ENCODE data around the gene RHCG. TPM values are rescaled to one million over a fixed set of nuclear protein-coding genes. Genes with fewer than 3 reads are reported as not detected.

The RHCG gene
- total RNA-seq, 2 donors from 2014 or later, result 0.91 to 1.0 TPM

DNA sequence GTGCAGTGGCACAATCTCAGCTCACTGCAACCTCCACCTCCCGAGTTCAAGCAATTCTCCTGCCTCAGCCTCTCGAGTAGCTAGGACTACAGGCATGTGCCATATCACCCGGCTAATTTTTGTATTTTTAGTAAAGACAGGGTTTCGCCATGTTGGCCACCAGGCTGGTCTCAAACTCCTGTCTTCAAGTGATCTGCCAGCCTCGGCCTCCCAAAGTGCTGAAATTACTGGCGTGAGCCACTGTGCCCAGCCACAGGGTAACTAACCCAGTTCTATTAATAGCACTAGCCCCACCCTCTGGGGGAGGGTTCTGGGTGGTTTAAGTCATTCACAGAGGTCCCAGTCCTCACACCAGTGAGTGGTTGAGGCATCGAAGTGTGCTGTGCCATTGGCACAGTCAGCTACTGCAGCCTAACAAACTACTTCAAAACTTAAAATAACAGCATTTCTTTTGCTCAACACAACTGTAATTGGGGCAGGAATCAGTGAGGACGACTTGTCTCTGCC lies 44.0 kb downstream of the RHCG start:
- Histone ChIP-seq H3K4me1 (replicated peaks) (no peaks in the 10 kb centered on the region), H3K27ac (no peak overlapping the region), H3K36me3 (no peaks in the 10 kb centered on the region), H3K4me3 (no peak overlapping the region), H3K9me3 (no peaks in the 10 kb centered on the region), H3K27me3 (replicated peaks; ENCODE audit: insufficient read depth) (peaks cover 5% of the 10 kb centered on the region)
- TF ChIP-seq POLR2A (IDR thresholded peaks at IDR 0.05) (no peak), POLR2AphosphoS5 (IDR thresholded peaks at IDR 0.05) (no peak)
- TF ChIP-seq, protein P1, sequence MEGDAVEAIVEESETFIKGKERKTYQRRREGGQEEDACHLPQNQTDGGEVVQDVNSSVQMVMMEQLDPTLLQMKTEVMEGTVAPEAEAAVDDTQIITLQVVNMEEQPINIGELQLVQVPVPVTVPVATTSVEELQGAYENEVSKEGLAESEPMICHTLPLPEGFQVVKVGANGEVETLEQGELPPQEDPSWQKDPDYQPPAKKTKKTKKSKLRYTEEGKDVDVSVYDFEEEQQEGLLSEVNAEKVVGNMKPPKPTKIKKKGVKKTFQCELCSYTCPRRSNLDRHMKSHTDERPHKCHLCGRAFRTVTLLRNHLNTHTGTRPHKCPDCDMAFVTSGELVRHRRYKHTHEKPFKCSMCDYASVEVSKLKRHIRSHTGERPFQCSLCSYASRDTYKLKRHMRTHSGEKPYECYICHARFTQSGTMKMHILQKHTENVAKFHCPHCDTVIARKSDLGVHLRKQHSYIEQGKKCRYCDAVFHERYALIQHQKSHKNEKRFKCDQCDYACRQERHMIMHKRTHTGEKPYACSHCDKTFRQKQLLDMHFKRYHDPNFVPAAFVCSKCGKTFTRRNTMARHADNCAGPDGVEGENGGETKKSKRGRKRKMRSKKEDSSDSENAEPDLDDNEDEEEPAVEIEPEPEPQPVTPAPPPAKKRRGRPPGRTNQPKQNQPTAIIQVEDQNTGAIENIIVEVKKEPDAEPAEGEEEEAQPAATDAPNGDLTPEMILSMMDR (IDR thresholded peaks at IDR 0.05), result no peak
- intact Hi-C loops (cut with DNase I), result no loop called here
- DNase-seq (ENCODE audit: low spot score), result no peak
- 75% methylated on average over 8 of the region's 8 CpGs for WGBS

DNA sequence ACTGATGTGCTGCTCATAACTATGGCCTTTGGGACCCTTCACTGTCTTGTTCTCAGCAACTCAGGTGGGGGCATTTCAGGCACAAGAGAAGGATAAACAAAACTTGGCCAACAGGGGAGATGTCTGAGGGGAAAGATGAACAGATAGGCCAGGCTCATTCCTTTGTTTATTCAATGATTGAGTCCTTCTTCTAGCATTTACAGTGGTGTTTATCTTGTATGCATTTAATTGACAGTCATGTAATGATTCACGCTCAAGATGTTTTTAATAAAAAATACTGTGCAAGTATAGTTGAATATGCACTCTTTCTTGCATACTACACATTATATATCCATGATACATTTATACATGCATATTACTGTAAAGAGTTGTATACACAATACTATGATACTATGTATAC lies 44.5 kb downstream of the RHCG start:
- no peak for DNase-seq (ENCODE audit: low spot score)
- Histone ChIP-seq H3K36me3 (no peaks in the 10 kb centered on the region), H3K4me3 (no peak overlapping the region), H3K4me1 (replicated peaks) (no peaks in the 10 kb centered on the region), H3K27ac (no peak overlapping the region), H3K9me3 (no peaks in the 10 kb centered on the region), H3K27me3 (replicated peaks; ENCODE audit: insufficient read depth) (peaks cover 5% of the 10 kb centered on the region)
- intact Hi-C loops (cut with DNase I), result no loop called here
- TF ChIP-seq, protein P1 (IDR thresholded peaks at IDR 0.05), result no peak
- TF ChIP-seq POLR2A (IDR thresholded peaks at IDR 0.05) (no peak), POLR2AphosphoS5 (IDR thresholded peaks at IDR 0.05) (no peak)
- WGBS, result 48% methylated on average over 1 of the region's 1 CpG

DNA sequence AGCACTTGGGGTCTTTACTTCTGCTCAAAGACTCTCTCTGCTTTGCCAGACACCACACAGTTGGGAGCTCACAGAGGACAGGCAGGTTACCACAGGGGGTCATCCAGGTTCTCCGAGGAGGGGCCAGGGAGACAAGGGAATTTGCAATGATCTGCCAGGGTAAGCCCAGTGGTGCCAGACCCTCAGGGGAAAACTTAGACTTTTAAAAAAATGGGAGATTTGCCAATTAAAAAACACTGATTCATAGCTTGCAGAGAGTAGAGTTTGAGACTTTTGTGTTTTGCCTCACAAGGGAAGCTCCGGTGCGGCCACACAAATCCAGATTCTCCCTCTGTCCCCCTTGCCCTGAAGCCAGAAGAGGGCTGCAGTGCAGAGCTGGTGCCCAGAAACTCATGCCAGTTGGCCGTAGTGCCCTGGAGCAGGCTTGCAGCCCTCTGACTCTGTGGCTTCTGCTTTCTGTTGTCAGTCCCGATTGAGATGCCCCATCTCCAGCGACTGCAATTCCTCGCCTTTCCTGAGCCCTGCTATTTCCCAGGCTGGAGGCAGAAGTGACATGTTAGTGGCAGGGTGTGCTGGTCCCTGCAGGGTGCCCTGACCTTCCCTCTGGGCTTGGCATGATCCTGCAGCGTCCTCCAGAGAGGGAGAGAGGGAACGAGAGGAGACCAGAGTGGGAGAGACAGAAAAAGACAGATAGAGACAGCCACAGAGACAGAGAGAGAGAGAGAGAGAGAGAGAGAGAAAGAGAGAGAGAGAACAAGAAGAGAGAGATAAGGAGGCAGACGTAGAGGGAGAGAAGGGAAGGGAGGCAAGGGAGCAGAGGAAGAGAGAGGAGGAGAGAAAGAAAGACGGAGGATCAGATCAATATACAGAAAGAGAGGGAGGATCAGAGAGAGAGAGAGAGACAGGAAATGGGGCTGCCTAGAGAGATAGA lies 46.0 kb downstream of the RHCG start:
- WGBS, result 25% methylated on average over 11 of the region's 11 CpGs
- TF ChIP-seq, protein P1 (IDR thresholded peaks at IDR 0.05), result no peak
- TF ChIP-seq POLR2AphosphoS5 (IDR thresholded peaks at IDR 0.05), result no peak
- no peak for TF ChIP-seq POLR2A (IDR thresholded peaks at IDR 0.05)
- Histone ChIP-seq H3K27ac (no peak overlapping the region), H3K4me1 (replicated peaks) (no peaks in the 10 kb centered on the region), H3K27me3 (replicated peaks; ENCODE audit: insufficient read depth) (peaks cover 5% of the 10 kb centered on the region), H3K9me3 (no peaks in the 10 kb centered on the region), H3K4me3 (no peak overlapping the region), H3K36me3 (no peaks in the 10 kb centered on the region)
- intact Hi-C loops (cut with DNase I), result no loop called here
- DNase-seq (ENCODE audit: low spot score), result no peak

DNA sequence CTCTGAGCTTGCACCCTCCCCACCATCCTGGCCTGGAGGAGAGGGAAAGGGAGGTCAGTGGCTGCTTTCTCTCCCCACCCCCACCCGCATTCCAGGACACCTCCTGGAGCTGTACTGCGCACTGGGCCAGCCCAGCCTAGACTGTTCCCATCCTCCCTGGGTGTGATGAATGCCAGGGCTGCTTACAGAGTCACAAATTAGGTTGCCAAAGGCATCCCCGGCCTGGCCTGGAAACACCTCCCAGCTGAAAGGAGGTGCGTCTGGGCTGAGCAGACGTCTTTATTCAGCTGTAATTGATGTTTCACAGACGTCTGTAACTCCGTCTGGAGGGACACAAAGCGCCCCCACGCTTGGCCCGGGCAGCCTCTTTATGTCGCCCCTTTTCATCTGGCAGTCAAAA lies 47.6 kb downstream of the RHCG start:
- Histone ChIP-seq H3K4me1 (replicated peaks) (no peaks in the 10 kb centered on the region), H3K4me3 (no peak overlapping the region), H3K27ac (no peak overlapping the region), H3K36me3 (no peaks in the 10 kb centered on the region), H3K27me3 (replicated peaks; ENCODE audit: insufficient read depth) (peaks cover 5% of the 10 kb centered on the region), H3K9me3 (no peaks in the 10 kb centered on the region)
- DNase-seq (ENCODE audit: low spot score), result no peak
- 13% methylated on average over 11 of the region's 11 CpGs for WGBS
- intact Hi-C loops (cut with DNase I), result no loop called here
- no peak for TF ChIP-seq POLR2AphosphoS5 (IDR thresholded peaks at IDR 0.05)
- no peak for TF ChIP-seq POLR2A (IDR thresholded peaks at IDR 0.05)
- TF ChIP-seq, protein P1 (IDR thresholded peaks at IDR 0.05), result no peak
